GM18511 (cell line): ENCODE results near the gene RIPOR1.
A peak's percentile ranks its signal among the peaks of the same experiment; 100 is the strongest.
"Not testable (repeated sequence)": the region's sequence is repeated elsewhere in the genome, so short reads cannot be mapped to it uniquely, and the experiment has no call there.

Source experiments
- ATAC-seq: cut with Tn5 transposase; IDR thresholded peaks from one replicate; pipeline ENCODE4 v1.9.1; 2021; ENCODE audit warnings: mild to moderate bottlenecking, moderate library complexity; ENCODE audit not compliant: unreplicated experiment

RIPOR1 gene

DNA sequence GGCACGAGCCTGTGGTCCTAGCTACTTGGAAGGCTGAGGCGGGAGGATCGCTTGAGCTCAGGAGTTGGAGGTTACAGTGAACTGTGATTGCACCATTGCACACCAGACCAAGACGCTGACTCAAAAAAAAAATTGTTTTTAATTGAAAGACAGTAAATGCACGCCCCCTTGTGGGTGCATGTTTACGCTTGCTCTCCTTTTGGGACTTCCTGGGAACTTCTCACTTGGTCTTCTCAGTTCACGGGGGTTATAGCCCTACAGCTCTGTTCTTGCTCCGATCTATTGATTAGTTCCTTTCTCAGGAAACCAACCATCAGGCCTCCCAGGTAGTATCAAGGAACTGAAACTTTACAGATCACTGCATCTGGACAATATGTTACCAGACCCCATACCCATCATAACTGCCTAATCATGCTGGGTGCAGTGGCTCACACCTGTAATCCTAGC, 14.2 kb upstream of the RIPOR1 start:
- ATAC-seq: peak; percentile 57

DNA sequence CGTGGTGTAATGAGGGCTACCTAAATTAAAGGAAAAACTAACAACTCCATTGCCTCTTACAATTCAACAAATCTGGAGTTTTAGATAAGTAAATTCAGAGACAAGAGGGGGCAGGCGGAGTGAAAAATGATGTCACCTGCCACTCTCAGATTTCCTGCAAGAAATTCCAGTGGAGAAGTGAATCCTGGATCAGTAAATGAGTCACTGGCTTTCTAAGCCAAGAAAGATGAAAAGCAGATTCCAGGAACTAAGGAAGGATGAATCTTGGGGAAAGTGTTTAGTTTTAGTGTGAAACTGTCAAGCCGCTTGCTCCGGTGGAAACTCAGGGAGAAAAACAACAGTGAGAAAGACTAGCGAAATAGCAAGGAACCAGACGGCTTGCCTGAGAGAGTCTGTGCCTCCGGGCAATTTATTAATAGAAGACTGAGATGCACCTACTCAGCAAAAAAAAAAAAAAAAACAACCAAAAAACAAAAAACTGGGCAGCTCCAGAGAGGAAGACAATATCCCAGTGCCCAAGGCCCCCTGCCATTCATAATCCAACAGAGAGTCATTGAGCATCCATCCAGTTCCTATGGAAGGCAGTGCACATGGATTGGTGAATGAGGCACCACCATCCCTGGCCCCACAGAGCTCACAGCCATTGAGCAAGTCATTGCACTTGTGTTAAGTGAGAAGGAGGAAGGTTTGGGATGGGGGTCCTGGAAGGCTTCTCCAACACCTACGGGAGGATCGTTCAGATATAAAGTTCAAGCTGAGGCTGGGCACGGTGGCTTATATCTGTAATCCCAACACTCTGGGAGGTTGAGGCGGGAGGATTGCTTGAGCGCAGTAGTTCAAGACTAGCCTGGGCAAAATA, 12.1 kb upstream of the RIPOR1 start:
- ATAC-seq: no peak

DNA sequence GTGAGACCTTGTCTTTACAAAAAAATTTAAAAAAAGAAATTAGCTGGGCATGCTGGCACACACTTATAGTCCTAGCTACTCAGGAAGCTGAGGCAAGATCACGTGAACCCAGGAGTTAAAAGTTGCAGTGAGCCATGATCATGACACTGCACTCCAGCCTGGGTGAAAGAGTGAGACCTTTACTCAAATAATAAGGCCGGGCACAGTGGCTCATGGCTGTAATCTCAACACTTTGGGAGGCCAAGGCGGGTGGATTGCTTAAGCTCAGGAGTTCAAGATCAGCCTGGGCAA, 11.5 kb upstream of the RIPOR1 start:
- ATAC-seq: no peak

DNA sequence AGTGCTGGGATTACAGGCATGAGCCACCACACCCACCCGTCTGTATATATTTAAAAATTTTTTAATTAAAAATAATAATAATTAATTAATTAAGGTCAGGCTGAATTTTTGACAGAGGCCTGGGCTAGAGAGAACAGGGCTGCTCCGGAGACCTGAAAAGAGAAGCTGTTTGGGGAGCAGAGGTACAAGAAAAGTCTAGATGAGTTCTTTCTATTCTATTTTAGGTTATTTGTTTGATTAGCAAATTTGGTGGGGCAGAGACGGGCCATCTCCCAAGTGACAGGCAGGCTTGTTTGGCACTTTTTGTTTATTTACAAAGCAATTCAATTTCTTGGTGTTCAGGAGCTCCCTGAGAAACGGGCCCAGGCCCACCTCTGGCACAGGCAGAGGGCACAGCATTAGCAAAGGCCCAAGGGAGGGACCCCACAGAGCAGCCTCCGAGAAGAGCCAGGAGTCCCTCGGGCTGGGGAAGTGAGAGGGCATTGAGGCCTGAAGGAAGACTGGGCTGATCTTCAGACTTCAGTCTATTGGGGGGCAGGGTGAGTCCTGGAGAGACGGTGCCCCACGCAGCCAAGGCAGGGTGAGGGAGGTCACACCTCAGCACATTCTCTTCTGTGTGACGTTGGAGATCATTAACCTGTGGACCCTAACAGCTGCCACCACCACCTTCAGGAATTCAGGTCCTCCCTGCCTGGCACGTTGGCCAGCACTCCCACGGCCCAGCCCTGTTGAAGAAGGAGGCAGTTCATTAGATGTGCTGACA, 10.8 kb upstream of the RIPOR1 start:
- ATAC-seq: peak; percentile 50

DNA sequence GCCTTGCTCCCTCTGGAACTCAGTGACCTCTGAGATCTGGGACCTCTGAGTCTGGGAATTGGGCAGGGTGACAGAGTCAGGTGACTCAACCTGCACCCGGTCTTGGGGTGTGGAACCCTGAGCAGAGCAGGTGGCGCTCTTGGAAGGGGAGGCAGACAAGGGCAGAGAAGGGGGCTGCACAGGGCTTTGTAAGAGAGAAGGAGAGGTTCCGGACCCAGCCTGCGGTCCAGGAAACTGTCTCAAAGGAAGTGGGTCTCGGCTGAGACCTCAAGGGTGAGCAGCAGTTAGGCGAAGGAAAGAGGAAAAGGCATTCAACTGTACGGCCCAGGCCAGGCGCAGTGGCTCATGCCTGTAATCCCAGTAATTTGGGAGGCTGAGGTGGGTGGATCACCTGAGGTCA, 10.0 kb upstream of the RIPOR1 start:
- ATAC-seq: no peak

DNA sequence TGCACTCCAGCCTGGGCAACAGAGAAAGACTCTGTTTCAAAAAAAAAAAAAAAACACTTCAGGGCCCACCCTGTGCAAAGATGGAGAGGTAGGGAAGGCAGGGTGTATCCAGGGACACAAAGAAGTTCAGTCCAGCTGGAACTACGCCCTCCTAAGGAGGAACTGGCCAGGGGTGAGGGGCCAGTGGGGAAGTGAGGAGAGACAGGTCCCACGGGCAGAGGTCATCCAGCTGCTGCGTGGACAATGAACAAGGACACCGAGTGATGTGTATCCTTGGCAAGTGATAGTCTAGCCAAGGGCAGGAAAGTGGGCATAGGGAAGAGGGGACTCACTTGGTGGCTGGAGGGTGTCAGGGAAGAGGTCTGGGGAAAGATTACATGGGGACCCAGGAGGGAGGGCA, 9.4 kb upstream of the RIPOR1 start:
- no peak for ATAC-seq

DNA sequence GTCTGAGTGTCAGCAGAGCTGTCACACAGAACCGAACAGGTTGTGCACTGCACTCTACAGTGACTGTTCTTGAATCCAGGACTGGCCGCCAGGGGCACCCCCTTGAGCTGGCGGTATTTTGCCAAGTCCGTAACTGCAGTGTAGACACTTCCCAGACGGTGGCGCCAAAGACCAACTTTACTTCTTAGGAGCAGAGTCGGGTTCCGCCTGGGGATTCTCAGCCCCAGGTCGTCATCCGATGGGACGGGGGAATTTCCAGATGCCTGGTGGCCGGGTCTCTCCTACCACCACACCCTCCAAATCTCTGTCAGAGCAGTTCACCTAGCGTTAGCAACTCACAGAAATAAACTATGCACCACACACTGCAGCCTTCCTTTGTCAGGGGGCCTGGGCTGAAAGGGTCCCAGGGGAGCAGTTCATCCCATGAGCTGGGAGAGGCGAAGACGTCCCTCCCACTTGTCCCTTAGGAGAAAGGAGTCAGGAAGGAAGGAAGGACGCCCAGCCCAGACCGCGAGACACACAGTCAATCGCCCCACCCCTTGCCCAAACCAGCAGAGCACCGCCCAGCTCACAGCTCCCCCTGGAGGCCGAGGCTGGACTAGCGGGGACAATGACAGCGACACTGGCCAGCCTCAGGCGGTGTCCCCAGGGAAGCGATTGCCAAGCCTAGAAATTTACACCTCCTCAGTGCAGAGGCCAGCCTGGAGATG, 7.4 kb upstream of the RIPOR1 start:
- ATAC-seq: peak; percentile 72

DNA sequence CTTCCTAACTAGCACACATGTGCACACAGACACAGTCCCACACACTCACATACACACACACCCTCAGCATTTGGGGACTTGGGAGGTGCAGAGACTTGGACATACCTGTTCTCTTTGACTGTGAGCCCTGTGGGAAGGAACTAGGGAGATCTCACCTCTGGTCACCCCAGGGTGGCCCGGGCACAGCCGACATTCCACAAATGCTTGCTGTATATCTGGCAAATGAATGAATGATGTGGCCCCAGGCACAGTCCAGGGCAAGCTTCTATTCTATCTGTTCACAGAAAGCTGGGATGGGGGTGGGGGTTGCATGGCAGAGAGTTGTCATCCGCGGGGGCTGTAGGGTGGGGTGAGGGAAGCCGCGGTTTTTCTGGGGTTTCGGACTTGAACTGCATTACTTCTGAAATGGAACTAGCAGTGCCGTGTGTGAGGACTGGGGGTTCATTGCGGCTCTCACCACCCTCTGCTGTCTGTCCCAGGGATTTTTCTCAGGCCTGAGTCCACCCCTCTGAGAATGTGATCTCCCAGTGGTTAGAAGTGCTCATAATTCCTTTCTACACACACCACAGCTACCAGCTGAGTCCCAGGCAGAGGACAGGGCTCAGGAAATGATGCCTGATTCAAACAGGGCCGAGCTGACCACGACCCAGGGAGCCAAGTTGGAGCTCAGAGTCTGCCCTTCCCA, 3.3 kb upstream of the RIPOR1 start:
- no peak for ATAC-seq

DNA sequence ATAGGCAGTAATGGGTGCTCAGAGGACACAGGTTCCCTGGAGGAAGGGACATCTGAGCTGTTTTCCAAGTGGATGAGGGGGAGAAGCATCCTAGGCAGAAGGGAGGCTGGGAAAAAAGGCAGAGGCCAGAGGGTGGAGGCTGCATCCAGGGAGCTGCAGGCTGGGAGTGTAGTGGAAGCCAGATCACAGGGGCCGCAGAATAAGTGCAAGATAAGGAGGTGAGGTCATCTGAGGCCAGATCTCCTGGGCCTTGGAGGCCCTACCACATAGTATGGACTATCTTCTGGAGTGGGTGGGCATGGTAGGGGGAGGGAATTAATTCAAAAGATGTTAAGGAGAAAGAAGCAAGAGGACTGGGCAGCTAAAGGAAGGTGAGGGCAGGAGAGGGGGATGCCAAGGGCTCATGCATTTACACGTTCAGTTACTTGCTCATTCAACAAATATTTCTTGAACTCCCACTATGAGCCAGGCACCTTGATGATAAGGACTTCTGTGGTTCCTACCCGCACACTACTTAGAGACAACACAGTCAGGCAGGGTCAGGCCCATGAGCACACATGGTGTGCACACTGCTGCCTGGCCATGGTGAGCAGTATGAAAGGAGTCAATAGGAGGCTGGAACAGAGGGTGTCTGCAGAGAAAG, 2.4 kb upstream of the RIPOR1 start:
- ATAC-seq: no peak

DNA sequence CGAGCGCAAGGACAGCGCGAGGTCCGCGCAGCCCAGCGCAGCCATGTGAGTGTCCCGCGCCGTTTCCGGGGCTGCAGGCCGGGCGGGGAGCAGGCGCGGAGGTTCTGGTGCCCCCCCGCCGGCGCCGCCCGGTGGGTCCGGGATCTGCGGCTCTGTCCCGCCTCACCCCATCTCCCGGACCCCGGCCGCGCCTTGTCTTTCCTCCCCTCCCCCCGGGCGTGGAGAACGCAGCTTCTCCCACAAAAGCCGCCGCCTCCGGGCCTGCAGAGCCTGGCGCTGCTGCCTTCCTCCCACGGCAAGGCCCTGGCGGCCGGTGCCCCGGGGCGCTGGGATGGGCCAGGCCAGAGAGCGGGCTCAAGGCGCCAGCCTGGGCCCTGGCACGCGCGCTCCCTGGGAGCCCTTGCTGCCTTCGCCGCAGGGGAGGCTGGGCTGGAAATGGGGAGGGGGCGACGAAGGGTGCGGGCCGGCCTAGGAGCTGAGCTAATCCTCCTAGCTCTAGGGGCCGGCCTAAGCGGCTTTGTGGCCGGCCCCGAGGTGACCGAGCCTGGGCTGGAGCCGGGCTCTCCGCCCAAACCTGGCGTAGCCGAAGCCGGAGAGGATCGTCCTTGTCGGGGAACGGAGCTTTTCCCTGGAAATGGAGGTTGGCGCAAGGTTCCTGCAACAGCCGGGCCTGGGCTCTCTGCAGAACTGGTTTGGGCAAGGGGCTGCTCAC, 397 bp downstream of the RIPOR1 start:
- ATAC-seq: no peak

DNA sequence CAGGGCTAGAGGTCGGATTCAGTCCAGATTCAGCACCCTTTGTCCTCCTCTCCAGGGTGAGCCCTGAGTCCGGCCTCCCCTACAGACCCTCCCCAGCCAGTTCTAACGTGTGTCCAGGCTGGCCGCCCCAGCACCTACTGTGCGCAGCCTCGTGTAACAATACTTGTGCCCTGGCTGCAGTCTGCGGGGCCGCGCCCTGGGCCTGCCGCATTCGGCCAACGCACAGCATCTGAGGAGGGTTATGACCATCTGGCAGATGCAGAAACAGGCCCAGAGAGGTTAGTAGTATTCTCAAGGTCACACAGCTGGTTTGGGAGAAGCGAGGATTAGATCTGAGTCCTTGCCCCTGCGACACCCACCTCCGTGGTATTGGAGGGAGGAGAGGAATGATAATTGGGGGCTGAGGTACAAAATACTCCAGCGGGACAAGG, 968 bp downstream of the RIPOR1 start:
- no peak for ATAC-seq

DNA sequence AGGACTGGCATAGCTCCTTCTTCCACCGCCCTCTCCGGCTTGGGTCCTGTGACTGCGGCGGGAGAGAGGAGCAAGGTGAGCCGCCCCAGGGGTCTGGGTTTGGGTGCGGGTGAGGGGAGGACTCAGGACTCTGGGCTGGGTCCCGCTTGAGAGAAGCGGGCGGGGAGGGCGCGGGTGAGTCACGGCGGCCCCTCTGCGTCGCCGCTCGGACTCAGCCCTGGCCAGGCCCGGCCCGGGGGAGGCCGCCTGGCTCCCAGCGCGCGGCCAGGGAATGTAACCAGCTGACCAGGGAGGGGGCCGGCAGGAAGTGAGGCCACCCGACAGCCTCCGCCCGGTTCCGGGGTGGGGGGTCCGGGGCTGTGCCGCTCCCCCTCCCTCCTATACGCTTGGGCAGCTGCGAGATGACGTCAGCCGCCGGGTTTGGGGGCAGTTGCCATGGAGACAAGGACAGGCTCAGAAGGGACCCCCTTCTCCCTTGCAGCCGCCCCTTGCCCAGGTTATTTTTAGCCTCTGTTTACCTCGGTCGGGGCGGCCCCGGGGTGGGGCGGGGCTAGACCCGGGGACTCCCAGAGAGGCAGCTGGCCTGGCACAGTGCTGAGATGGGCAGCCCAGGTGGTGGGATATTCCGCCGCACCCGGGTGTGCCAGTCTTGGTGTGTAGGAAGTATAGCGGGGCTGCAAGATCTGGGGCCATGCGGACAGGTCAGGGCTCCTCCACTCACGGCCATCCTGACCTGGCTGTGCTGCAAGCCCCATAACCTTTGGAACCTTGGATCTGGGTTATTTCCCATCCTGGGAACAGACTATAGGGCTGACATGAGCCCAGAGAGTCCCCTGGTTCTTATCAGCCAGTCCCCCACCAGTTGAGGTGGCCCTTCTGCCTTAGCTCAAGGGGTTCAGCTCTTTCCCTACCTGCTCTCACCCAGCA, 1.6 kb downstream of the RIPOR1 start:
- ATAC-seq: peak; percentile 42

DNA sequence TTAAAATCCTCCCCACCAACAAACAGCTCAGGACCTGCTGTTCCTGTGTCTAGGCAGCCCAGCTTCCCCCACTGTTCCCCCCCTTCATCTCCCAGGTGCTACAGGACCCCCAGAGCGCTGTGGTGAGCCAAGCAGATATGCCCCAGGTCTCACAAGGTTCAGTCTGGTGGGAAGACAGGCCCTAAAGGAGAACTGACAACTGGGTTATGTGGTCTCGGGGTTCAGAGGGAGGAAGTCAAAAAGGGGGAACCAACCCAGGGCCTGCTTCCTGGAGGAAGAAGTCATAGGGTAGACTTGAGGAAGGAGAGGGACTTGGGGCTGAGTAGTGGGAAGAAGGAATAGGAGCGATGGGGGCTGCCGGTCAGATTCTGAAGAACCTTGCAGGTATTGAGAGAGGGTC, 2.6 kb downstream of the RIPOR1 start:
- no peak for ATAC-seq

DNA sequence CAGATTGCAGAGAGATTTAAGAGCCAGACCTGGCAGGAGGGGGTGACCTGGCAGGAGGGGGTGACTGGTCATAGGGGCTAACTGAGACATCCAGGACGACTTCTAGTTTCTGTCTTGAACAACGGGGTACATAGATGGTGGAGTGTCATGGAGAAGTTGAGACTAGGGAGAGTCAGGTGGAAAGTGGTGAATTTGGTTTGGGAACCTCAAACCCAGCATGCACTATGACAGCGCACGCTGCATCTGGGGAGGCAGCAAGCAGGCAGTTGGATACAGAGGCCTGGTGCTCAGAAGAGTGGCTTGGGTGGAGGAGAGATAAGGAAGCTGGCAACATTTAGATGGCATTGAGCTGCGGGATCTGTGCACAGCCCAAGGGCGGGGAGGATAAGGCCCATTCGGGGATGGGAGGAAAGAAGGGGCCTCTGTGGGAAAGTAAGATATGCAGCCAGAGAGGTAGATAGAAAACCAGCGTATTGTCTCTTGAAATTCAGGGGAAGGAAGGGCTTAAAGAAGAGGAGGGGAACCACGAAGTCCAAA, 4.5 kb downstream of the RIPOR1 start:
- no peak for ATAC-seq

DNA sequence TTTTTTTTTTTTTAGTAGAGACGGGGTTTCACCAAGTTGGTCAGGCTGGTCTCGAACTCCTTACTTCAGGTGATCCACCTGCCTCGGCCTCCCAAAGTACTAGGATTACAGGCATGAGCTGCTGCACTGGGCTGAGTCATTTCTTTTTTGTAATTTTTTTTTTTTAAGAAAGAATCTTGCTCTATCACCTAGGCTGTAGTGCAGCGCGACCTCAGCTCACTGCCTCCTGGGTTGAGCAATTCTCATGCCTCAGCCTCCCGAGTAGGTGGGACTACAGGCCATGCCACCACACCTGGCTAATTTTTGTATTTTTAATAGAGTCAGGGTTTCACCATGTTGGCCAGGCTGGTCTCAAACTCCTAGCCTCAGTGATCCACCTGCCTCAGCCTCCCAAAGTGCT, 5.4 kb downstream of the RIPOR1 start:
- not testable (repeated sequence) for ATAC-seq

DNA sequence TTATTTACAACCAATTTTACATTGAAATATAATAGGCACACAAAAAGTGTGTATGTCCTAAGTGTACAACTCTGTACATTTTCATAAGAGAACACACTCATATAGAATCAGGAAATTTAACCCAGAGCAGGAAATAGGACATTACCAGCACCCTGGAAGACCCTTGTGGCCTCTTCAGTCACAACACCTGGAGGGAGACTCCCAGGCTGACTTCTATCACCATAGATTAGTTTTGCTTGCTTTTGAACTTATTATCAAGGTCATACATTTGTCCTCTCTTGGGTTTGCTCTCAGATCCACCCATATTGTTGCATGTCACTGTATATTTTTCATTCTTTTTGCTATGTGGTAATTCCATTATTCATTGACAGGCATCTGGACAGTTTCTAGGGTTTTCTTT, 5.8 kb downstream of the RIPOR1 start:
- ATAC-seq: no peak

DNA sequence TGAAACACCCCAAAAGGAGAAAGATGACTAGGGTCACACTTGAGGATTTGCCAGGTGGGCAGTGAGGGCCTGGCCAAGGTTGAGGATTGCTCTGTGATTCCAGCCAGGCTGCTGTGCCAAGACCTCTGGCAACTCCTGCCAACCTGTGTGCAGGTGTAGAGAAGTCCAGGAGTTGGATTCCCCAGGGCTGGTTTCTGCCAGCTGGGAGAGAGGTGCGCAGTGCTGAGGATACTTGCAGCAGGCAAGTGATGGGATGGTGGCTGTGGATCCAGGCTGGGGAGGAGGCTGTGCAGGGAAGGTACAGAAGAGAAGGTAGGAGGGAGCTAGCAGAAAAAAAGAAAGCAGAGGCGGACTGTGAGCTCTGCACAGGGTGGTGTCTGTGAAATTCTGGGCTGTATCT, 6.6 kb downstream of the RIPOR1 start:
- no peak for ATAC-seq

DNA sequence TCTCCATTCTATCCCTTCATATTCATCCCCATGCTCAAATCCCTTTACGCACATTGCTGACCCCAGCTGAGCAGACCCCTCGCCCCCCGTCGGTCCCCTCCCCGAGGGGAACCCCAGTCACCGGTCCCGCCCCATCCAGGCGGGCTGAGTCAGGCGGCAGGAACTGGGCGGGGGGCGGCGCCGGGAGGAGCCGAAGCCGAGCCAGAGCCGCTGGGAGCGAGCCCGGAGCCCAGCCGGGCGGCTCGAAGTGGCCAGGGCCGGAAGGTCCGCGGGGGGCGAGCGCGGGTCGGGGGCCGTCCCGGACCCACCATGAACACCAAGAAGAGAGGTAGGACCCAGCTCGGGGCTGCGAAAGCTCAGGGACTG, 8.6 kb downstream of the RIPOR1 start:
- peak; percentile 46 for ATAC-seq
